ENCODE data around the gene POU2F1. TPM values are rescaled to one million over a fixed set of nuclear protein-coding genes. Genes with fewer than 3 reads are reported as not detected.
"Not testable (repeated sequence)": the region's sequence is repeated elsewhere in the genome, so short reads cannot be mapped to it uniquely, and the experiment has no call there.

Gene POU2F1
- total and polyA plus RNA-seq, 2 experiments from 2014 or later: 9.2 to 21.9 TPM

DNA sequence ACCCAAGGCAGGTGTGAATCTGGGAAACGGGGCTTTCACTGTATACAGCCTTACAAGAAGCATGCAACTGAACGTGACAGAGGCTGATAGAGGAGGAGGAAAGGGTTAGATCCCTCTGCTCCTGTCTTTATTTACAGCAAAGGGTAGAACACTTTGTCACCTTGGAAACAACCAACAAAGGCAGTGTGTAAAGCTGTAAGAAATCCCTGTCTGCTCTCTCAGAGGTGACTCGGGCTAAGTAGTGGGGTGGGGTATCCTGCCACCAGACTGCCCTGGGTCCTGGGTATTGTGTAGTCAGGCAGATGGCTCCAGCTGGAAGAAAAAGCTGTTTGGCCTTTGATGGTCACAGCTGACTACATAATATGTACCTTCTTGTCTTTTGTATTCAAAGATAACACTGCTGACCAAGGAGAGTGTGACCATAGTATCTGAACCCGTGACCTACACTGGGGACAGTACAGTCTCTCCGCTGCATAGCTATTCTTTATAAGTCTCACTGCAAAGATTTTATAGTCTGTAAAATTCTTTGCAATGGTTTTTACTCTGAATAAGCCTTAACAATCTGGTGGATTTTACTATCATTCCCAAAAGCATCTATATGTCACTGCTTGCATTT, 22.1 kb upstream of the POU2F1 start:
- peak in 1 of 2 donors; percentile 10 for DNase-seq (ENCODE audit: low read depth in 1 of 2, low spot score in 1 of 2)
- TF ChIP-seq, protein P1, sequence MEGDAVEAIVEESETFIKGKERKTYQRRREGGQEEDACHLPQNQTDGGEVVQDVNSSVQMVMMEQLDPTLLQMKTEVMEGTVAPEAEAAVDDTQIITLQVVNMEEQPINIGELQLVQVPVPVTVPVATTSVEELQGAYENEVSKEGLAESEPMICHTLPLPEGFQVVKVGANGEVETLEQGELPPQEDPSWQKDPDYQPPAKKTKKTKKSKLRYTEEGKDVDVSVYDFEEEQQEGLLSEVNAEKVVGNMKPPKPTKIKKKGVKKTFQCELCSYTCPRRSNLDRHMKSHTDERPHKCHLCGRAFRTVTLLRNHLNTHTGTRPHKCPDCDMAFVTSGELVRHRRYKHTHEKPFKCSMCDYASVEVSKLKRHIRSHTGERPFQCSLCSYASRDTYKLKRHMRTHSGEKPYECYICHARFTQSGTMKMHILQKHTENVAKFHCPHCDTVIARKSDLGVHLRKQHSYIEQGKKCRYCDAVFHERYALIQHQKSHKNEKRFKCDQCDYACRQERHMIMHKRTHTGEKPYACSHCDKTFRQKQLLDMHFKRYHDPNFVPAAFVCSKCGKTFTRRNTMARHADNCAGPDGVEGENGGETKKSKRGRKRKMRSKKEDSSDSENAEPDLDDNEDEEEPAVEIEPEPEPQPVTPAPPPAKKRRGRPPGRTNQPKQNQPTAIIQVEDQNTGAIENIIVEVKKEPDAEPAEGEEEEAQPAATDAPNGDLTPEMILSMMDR (IDR thresholded peaks at IDR 0.05; ENCODE audit: low read depth, low read length): no peak
- Histone ChIP-seq H3K9me3 (ENCODE audit: low read depth) (no peaks in the 10 kb centered on the region), H3K36me3 (no peaks in the 10 kb centered on the region), H3K27me3 (no peaks in the 10 kb centered on the region), H3K4me3 (no peak overlapping the region), H3K27ac (no peak overlapping the region), H3K4me1 (ENCODE audit: low read depth) (no peaks in the 10 kb centered on the region)

DNA sequence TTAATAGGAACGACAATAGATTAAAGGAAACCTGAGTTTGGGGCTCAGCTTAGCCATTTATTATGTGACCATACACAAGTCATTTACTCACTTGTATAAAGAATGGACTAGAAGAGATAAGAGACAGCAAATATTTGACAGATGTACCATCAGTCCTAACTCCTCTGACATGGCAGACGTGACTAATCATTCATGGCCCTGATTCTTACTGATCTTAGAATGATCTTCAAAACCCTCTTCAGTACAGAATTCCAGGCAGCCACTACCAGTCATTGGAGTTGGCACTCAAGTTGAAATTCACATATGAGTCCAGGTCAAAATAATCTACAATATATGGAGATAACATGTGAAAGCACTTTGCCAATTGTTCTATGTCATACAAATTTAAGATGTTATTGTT, 21.0 kb upstream of the POU2F1 start:
- Histone ChIP-seq H3K27ac (no peak overlapping the region), H3K9me3 (ENCODE audit: low read depth) (no peaks in the 10 kb centered on the region), H3K4me3 (no peak overlapping the region), H3K4me1 (ENCODE audit: low read depth) (no peaks in the 10 kb centered on the region), H3K36me3 (no peaks in the 10 kb centered on the region), H3K27me3 (no peaks in the 10 kb centered on the region)
- DNase-seq (ENCODE audit: low read depth in 1 of 2, low spot score in 1 of 2): no peak
- TF ChIP-seq, protein P1 (IDR thresholded peaks at IDR 0.05; ENCODE audit: low read depth, low read length): no peak

DNA sequence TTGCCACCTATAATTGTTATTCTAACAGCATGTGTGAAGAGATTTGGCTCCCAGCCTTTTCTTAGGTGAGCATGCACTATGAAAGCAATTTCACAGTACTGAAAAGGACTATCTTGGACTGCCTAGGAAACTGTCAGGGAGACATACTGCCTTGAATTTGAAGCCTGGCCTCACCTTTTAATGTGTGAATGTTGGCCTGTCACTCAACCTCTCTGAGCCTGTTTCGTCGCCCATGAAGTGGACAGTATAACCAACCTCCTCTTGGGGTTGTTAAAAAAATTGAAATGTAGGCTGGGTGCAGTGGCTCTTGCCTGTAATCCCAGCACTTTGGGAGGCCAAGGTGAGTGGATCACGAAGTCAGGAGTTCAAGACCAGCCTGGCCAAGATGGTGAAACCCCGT, 20.4 kb upstream of the POU2F1 start:
- TF ChIP-seq, protein P1 (IDR thresholded peaks at IDR 0.05; ENCODE audit: low read depth, low read length): no peak
- DNase-seq (ENCODE audit: low read depth in 1 of 2, low spot score in 1 of 2): no peak
- H3K4me1 ChIP-seq (ENCODE audit: low read depth): no peaks in the 10 kb centered on the region
- H3K9me3 ChIP-seq (ENCODE audit: low read depth): no peaks in the 10 kb centered on the region
- H3K27me3 ChIP-seq: no peaks in the 10 kb centered on the region
- no peak overlapping the region for H3K27ac ChIP-seq
- no peak overlapping the region for H3K4me3 ChIP-seq
- H3K36me3 ChIP-seq: no peaks in the 10 kb centered on the region

DNA sequence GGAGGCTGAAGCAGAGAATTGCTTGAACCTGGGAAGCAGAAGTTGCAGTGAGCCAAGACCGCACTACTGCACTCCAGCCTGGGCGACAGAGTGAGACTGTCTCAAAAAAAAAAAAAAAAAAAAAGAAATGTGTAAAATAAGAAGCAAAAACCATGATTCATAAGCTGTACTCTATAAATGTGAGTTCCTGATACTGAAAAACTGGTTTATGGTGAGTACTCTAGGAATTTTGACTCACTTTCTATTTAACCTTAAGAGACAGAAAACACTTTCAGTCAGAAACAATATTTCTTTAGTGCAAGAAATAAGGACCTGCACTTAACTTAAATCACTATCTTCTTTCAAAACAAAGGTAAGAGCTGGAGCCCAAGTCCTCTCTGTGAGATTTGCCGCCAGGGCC, 19.9 kb upstream of the POU2F1 start:
- no peaks in the 10 kb centered on the region for H3K27me3 ChIP-seq
- TF ChIP-seq, protein P1 (IDR thresholded peaks at IDR 0.05; ENCODE audit: low read depth, low read length): no peak
- no peak overlapping the region for H3K4me3 ChIP-seq
- H3K36me3 ChIP-seq: no peaks in the 10 kb centered on the region
- no peaks in the 10 kb centered on the region for H3K4me1 ChIP-seq (ENCODE audit: low read depth)
- no peak overlapping the region for H3K27ac ChIP-seq
- DNase-seq (ENCODE audit: low read depth in 1 of 2, low spot score in 1 of 2): no peak
- H3K9me3 ChIP-seq (ENCODE audit: low read depth): no peaks in the 10 kb centered on the region

DNA sequence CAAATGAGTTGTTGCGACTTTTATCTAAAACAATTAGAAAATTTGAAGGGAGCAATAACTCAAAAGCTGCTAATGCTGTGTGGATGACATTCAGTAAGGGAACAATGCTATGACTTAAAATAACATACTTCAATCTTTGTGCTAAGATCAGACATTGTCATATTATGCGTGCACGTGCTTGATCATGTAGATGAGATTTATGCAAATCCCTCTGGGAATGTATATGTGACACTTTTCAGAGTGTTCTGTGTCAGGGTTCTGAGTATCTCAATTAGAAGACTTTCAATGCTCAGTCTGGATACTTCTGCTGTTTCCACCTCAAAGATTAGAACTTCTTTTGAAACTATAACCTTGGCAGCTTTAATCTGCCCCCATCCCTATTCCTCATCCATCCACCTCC, 18.6 kb upstream of the POU2F1 start:
- TF ChIP-seq, protein P1 (IDR thresholded peaks at IDR 0.05; ENCODE audit: low read depth, low read length): no peak
- no peak for DNase-seq (ENCODE audit: low read depth in 1 of 2, low spot score in 1 of 2)

DNA sequence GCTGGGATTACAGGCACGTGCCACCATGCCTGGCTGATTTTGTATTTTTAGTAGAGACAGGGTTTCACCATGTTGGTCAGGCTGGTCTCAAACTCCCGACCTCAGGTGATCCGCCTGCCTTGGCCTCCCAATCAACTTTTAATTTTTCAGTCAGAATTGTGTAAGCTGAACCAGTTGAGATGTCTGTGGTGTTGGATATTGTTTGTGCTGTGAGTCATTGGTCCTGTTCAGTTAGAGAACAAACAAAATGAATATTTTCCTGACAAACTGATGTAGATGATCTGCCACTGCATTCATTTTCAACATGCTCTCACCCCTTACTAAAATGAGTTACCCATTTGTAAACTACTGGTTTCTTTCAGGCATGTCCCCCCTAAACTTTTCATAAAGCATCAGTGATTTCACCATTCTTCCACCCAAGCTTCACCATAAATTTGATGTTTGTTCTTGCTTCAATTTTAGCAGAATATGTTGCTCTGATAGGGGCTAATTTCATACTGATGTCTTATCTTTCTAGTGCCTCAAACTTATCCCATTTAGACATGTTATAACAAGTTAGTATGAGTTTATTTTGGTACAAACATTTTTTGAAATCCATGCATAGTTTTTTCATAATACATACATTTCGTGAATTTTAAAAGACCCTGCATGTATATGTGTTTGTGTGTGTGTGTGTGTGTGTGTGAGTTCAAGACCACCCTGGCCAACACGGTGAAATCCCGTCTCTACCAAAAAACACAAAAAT, 15.2 kb upstream of the POU2F1 start:
- not testable (repeated sequence) for H3K4me1 ChIP-seq (ENCODE audit: low read depth); H3K4me3 ChIP-seq; H3K9me3 ChIP-seq (ENCODE audit: low read depth); H3K27ac ChIP-seq; H3K27me3 ChIP-seq; H3K36me3 ChIP-seq; DNase-seq (ENCODE audit: low read depth in 1 of 2, low spot score in 1 of 2)

More for the DNA sequence above, 18.6 kb upstream of the POU2F1 start:
- Histone ChIP-seq H3K27me3 (no peaks in the 10 kb centered on the region), H3K4me3 (no peak overlapping the region), H3K4me1 (ENCODE audit: low read depth) (no peaks in the 10 kb centered on the region), H3K9me3 (ENCODE audit: low read depth) (no peaks in the 10 kb centered on the region), H3K36me3 (no peaks in the 10 kb centered on the region), H3K27ac (no peak overlapping the region)

Measured in cardiac muscle cell (in vitro differentiated cells and primary cell).